Smooth muscle cell (in vitro differentiated cells): ENCODE data around the gene ST14. TPM values are rescaled to one million over a fixed set of nuclear protein-coding genes. Genes with fewer than 3 reads are reported as not detected.
A peak's percentile ranks its signal among the peaks of the same experiment; 100 is the strongest.

Experiments used
- DNase-seq: peaks from one replicate; lab custom pipeline; 2025; ENCODE audit not compliant: unreplicated experiment; lab: John Stamatoyannopoulos, UW
- H2AFZ ChIP-seq: fragments of 200-600 bp; sonication (generic); 2 replicates; pipeline ENCODE4 v1.6.0; 2016; ENCODE audit warnings: antibody characterized with exemption, low read depth, mild to moderate bottlenecking
- H3F3A ChIP-seq: fragments of 200-600 bp; sonication (generic); 2 replicates; pipeline ENCODE4 v1.6.0; 2017; ENCODE audit warnings: antibody characterized with exemption, low read depth
- H3K27ac ChIP-seq: fragments of 200-600 bp; sonication (generic); 2 replicates; pipeline ENCODE4 v1.5.1; 2016; ENCODE audit warnings: low read depth, mild to moderate bottlenecking
- H3K27me3 ChIP-seq: fragments of 200-600 bp; sonication (generic); 2 replicates; pipeline ENCODE4 v1.6.1; 2016; ENCODE audit warnings: low read depth, mild to moderate bottlenecking
- H3K36me3 ChIP-seq: fragments of 200-600 bp; sonication (generic); 2 replicates; pipeline ENCODE4 v1.5.1; 2016; ENCODE audit warnings: low read depth
- H3K4me1 ChIP-seq: fragments of 200-600 bp; sonication (generic); 2 replicates; pipeline ENCODE4 v1.5.1; 2016; ENCODE audit warnings: low read depth
- H3K4me2 ChIP-seq: fragments of 200-600 bp; sonication (generic); 2 replicates; pipeline ENCODE4 v1.6.0; 2016; ENCODE audit warnings: mild to moderate bottlenecking
- H3K4me3 ChIP-seq: fragments of 200-600 bp; sonication (generic); 2 replicates; pipeline ENCODE4 v1.5.1; 2016; ENCODE audit warnings: mild to moderate bottlenecking
- H3K79me2 ChIP-seq: fragments of 200-600 bp; sonication (generic); 2 replicates; pipeline ENCODE4 v1.6.0; 2016; ENCODE audit warnings: low read depth, mild to moderate bottlenecking
- H3K9ac ChIP-seq: fragments of 200-600 bp; sonication (generic); 2 replicates; pipeline ENCODE4 v1.6.0; 2016; ENCODE audit warnings: low read depth
- H3K9me3 ChIP-seq: fragments of 200-600 bp; sonication (generic); replicated peaks from 2 replicates; pipeline ENCODE4 v1.5.1; 2016; ENCODE audit warnings: low read depth
- H4K20me1 ChIP-seq: fragments of 200-600 bp; sonication (generic); 2 replicates; pipeline ENCODE4 v1.6.0; 2016; ENCODE audit warnings: low read depth
- WGBS: methylation state at CpG from one replicate; pipeline ENCODE4 v1.1.7; 2016; ENCODE audit warnings: low lambda C conversion rate; 5-methylcytosine and 5-hydroxymethylcytosine counted together
- polyA plus RNA-seq: library from polyadenylated mRNA; unstranded; fragments of >200 nt; fragmentation: Nextera tagmentation; extraction: Ambion mirVana; gene quantifications from 2 replicates; pipeline ENCODE4 v1.2.1, GENCODE V29; 2016
- total RNA-seq: library from RNA; depleted of rRNA; stranded (reverse); fragments of >200 nt; gene quantifications from 2 replicates; pipeline ENCODE4 v1.2.3, GENCODE V29; 2014
- TF ChIP-seq, protein P1 (sequence below): fragments of 200-600 bp; sonication (generic); IDR thresholded peaks from 2 replicates; pipeline ENCODE4 v1.5.1; 2017; ENCODE audit warnings: borderline replicate concordance, mild to moderate bottlenecking, antibody characterized with exemption; ENCODE audit not compliant: insufficient read depth, poor library complexity, severe bottlenecking

ST14 gene
- total and polyA plus RNA-seq, 2 experiments from 2014 or later, result 2.4 to 7.7 TPM

GRCh38 chr11:130166457-130166784 lies 6.8 kb downstream of the ST14 start:
- TF ChIP-seq, protein P1, sequence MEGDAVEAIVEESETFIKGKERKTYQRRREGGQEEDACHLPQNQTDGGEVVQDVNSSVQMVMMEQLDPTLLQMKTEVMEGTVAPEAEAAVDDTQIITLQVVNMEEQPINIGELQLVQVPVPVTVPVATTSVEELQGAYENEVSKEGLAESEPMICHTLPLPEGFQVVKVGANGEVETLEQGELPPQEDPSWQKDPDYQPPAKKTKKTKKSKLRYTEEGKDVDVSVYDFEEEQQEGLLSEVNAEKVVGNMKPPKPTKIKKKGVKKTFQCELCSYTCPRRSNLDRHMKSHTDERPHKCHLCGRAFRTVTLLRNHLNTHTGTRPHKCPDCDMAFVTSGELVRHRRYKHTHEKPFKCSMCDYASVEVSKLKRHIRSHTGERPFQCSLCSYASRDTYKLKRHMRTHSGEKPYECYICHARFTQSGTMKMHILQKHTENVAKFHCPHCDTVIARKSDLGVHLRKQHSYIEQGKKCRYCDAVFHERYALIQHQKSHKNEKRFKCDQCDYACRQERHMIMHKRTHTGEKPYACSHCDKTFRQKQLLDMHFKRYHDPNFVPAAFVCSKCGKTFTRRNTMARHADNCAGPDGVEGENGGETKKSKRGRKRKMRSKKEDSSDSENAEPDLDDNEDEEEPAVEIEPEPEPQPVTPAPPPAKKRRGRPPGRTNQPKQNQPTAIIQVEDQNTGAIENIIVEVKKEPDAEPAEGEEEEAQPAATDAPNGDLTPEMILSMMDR, result no peak
- Histone ChIP-seq H3K4me2 (no peak overlapping the region), H3F3A (peaks cover 6% of the 10 kb centered on the region), H3K9me3 (no peaks in the 10 kb centered on the region), H3K9ac (no peak overlapping the region), H3K27me3 (peaks cover 12% of the 10 kb centered on the region), H3K4me1 (no peaks in the 10 kb centered on the region), H3K4me3 (no peak overlapping the region), H2AFZ (no peak overlapping the region), H3K36me3 (no peaks in the 10 kb centered on the region), H3K27ac (peak overlapping the region; percentile 56), H4K20me1 (peaks cover 4% of the 10 kb centered on the region), H3K79me2 (no peaks in the 10 kb centered on the region)
- WGBS, result 7% methylated on average over 4 of the region's 4 CpGs
- DNase-seq, result no peak

GRCh38 chr11:130167146-130167545 lies 7.6 kb downstream of the ST14 start:
- Histone ChIP-seq H4K20me1 (peaks cover under 1% of the 10 kb centered on the region), H3F3A (peaks cover 5% of the 10 kb centered on the region), H3K4me2 (no peak overlapping the region), H3K9me3 (no peaks in the 10 kb centered on the region), H3K27ac (peak overlapping the region; percentile 56), H3K9ac (no peak overlapping the region), H3K27me3 (peaks cover 5% of the 10 kb centered on the region), H3K4me1 (no peaks in the 10 kb centered on the region), H3K79me2 (no peaks in the 10 kb centered on the region), H3K36me3 (no peaks in the 10 kb centered on the region), H2AFZ (no peak overlapping the region), H3K4me3 (no peak overlapping the region)
- DNase-seq, result no peak
- WGBS, result 98% methylated on average over 3 of the region's 3 CpGs
- TF ChIP-seq, protein P1, result no peak

- H3K9me3 ChIP-seq, result no peaks in the 10 kb centered on the region
Measured at GRCh38 chr11:130168105-130168504, 8.5 kb downstream of the ST14 start.

GRCh38 chr11:130170345-130170744 lies 10.8 kb downstream of the ST14 start:
- no peaks in the 10 kb centered on the region for H4K20me1 ChIP-seq
- H2AFZ ChIP-seq, result no peak overlapping the region
- no peaks in the 10 kb centered on the region for H3K4me1 ChIP-seq
- H3K36me3 ChIP-seq, result no peaks in the 10 kb centered on the region
- no peak overlapping the region for H3K4me2 ChIP-seq
- H3K27me3 ChIP-seq, result no peaks in the 10 kb centered on the region
- no peaks in the 10 kb centered on the region for H3K79me2 ChIP-seq
- no peak overlapping the region for H3K4me3 ChIP-seq
- TF ChIP-seq, protein P1, result no peak
- H3F3A ChIP-seq, result peaks cover 4% of the 10 kb centered on the region
- no peak for DNase-seq
- H3K9me3 ChIP-seq, result no peaks in the 10 kb centered on the region
- no peak overlapping the region for H3K27ac ChIP-seq
- WGBS, result 81% methylated on average over 8 of the region's 8 CpGs
- H3K9ac ChIP-seq, result no peak overlapping the region

More at GRCh38 chr11:130168105-130168504, 8.5 kb downstream of the ST14 start:
- no peak overlapping the region for H3K9ac ChIP-seq
- TF ChIP-seq, protein P1, result no peak
- H3F3A ChIP-seq, result peaks cover 4% of the 10 kb centered on the region
- H2AFZ ChIP-seq, result no peak overlapping the region
- H3K79me2 ChIP-seq, result no peaks in the 10 kb centered on the region
- H3K27ac ChIP-seq, result no peak overlapping the region
- no peaks in the 10 kb centered on the region for H3K36me3 ChIP-seq
- H3K4me1 ChIP-seq, result no peaks in the 10 kb centered on the region
- WGBS, result 72% methylated on average over 7 of the region's 7 CpGs
- DNase-seq, result no peak
- no peaks in the 10 kb centered on the region for H3K27me3 ChIP-seq
- H4K20me1 ChIP-seq, result no peaks in the 10 kb centered on the region
- H3K4me3 ChIP-seq, result no peak overlapping the region
- no peak overlapping the region for H3K4me2 ChIP-seq
